ENCODE data around the gene ZBED3. TPM values are rescaled to one million over a fixed set of nuclear protein-coding genes. Genes with fewer than 3 reads are reported as not detected.

Gene ZBED3
- total and polyA plus RNA-seq, 2 of the 4 experiments (the other 2 are of a cell fraction) = 0.18 to 2.5 TPM

GRCh38 chr5:77035950-77036349 is 51.1 kb downstream of the ZBED3 start:
- H2BK15ac ChIP-seq (ENCODE audit: low read depth, low read length) = no peak overlapping the region
- no peak overlapping the region for H2AK5ac ChIP-seq (ENCODE audit: low read depth, low read length)
- no peak for ATAC-seq (ENCODE audit: low read depth)
- dilution Hi-C loops (cut with HindIII; ENCODE audit: low sequenced_read_pairs, unreplicated experiment) (no loop called here), in situ Hi-C loops (cut with MboI; ENCODE audit: low sequenced_read_pairs) (no loop called here), intact Hi-C loops (cut with micrococcal nuclease) (no loop called here)
- no peak overlapping the region for H4K8ac ChIP-seq (ENCODE audit: low read depth in 2 of 2, low read length in 2 of 2)
- H3K4me3 ChIP-seq (ENCODE audit: insufficient read depth, low read depth, low read length) = no peak overlapping the region
- no peaks in the 10 kb centered on the region for H3K27me3 ChIP-seq (ENCODE audit: control insufficient read depth, insufficient read depth, low read length)
- ChIA-PET CTCF (no interaction called here), POLR2A (ENCODE audit: unreplicated experiment) (interaction anchor here (0.6 kb wide), 1 partner anchor 187 kb away, joined by 3 read pairs; no protein-coding TSS in a partner anchor)
- no peak overlapping the region for H3K4me2 ChIP-seq (ENCODE audit: low read depth, low read length)
- TF ChIP-seq SMC3 (IDR thresholded peaks at IDR 0.05; ENCODE audit: low read depth, low read length) = no peak
- no peak for TF ChIP-seq RFX5 (IDR thresholded peaks at IDR 0.05; ENCODE audit: low read depth, low read length)
- TF ChIP-seq CEBPB (IDR thresholded peaks at IDR 0.05; ENCODE audit: low read depth, low read length) = no peak
- TF ChIP-seq ELK1 (IDR thresholded peaks at IDR 0.05; ENCODE audit: borderline replicate concordance, low read depth, low read length) = no peak
- TF ChIP-seq, protein P1, sequence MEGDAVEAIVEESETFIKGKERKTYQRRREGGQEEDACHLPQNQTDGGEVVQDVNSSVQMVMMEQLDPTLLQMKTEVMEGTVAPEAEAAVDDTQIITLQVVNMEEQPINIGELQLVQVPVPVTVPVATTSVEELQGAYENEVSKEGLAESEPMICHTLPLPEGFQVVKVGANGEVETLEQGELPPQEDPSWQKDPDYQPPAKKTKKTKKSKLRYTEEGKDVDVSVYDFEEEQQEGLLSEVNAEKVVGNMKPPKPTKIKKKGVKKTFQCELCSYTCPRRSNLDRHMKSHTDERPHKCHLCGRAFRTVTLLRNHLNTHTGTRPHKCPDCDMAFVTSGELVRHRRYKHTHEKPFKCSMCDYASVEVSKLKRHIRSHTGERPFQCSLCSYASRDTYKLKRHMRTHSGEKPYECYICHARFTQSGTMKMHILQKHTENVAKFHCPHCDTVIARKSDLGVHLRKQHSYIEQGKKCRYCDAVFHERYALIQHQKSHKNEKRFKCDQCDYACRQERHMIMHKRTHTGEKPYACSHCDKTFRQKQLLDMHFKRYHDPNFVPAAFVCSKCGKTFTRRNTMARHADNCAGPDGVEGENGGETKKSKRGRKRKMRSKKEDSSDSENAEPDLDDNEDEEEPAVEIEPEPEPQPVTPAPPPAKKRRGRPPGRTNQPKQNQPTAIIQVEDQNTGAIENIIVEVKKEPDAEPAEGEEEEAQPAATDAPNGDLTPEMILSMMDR (conservative IDR thresholded peaks at IDR 0.05; ENCODE audit: low read depth, low read length) = no peak
- no peak for TF ChIP-seq MXI1 (IDR thresholded peaks at IDR 0.05; ENCODE audit: borderline replicate concordance, low read depth, low read length)
- TF ChIP-seq RAD21 (IDR thresholded peaks at IDR 0.05; ENCODE audit: low read length) = no peak
- TF ChIP-seq MAZ (IDR thresholded peaks at IDR 0.05; ENCODE audit: borderline replicate concordance, low read depth, low read length) = no peak
- TF ChIP-seq MAFK (IDR thresholded peaks at IDR 0.05; ENCODE audit: low read depth, low read length) = no peak
- TF ChIP-seq FOS (IDR thresholded peaks at IDR 0.05; ENCODE audit: low read depth, low read length) = no peak
- no peak for TF ChIP-seq CHD1 (IDR thresholded peaks at IDR 0.05; ENCODE audit: low read depth, low read length)
- TF ChIP-seq BHLHE40 (IDR thresholded peaks at IDR 0.05; ENCODE audit: low read depth, low read length) = no peak
- TF ChIP-seq, protein P2, sequence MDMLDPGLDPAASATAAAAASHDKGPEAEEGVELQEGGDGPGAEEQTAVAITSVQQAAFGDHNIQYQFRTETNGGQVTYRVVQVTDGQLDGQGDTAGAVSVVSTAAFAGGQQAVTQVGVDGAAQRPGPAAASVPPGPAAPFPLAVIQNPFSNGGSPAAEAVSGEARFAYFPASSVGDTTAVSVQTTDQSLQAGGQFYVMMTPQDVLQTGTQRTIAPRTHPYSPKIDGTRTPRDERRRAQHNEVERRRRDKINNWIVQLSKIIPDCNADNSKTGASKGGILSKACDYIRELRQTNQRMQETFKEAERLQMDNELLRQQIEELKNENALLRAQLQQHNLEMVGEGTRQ (IDR thresholded peaks at IDR 0.05; ENCODE audit: low read depth, low read length) = no peak
- no peak for TF ChIP-seq NFE2L2 (IDR thresholded peaks at IDR 0.05; ENCODE audit: low read depth, low read length)
- TF ChIP-seq RCOR1 (IDR thresholded peaks at IDR 0.05; ENCODE audit: insufficient replicate concordance, low read length) = no peak
- TF ChIP-seq POLR2A (IDR thresholded peaks at IDR 0.05; ENCODE audit: low read depth, low read length) = no peak
- no peak overlapping the region for H2BK20ac ChIP-seq (ENCODE audit: low read depth, low read length)
- H2AFZ ChIP-seq (replicated peaks; ENCODE audit: low read length, poor library complexity) = no peak overlapping the region
- no peak for DNase-seq
- H3K23ac ChIP-seq (ENCODE audit: low read depth, low read length) = no peak overlapping the region
- peaks cover 19% of the 10 kb centered on the region for H3K36me3 ChIP-seq (ENCODE audit: control insufficient read depth, insufficient read depth, low read length)
- H3K9me1 ChIP-seq (ENCODE audit: insufficient read depth, low read length) = 0 out of 2 replicates have a peak, but pooled peaks cover 2% of the 10 kb centered on the region
- WGBS, 2 experiments (ENCODE audit: extremely low coverage in 2 of 2, insufficient read length in 1 of 2) = no CpG with 5 or more reads among the region's 1 CpG
- peaks cover 5 to 20% of the 10 kb centered on the region in 2 experiments for H3K79me1 ChIP-seq (ENCODE audit: low read depth in 1 of 2, low read length in 2 of 2)
- no peak overlapping the region for H3K56ac ChIP-seq (ENCODE audit: extremely low read depth, insufficient read depth, low read length)
- peaks cover 2% of the 10 kb centered on the region for H3K4me1 ChIP-seq (ENCODE audit: control insufficient read depth, insufficient read depth, low read length)
- no peak overlapping the region for H2AK9ac ChIP-seq (replicated peaks; ENCODE audit: low read depth, low read length, poor library complexity)
- no peak overlapping the region for H2BK120ac ChIP-seq (ENCODE audit: low read depth, low read length)
- no peaks in the 10 kb centered on the region for H4K20me1 ChIP-seq (ENCODE audit: insufficient read depth, low read length)
- BruUV-seq (replicated peaks) = no TSS peak
- no peaks in the 10 kb centered on the region for H3K9me3 ChIP-seq (ENCODE audit: control insufficient read depth, insufficient read depth, low read length)
- H4K5ac ChIP-seq (ENCODE audit: low read depth, low read length) = no peak overlapping the region
- no peak overlapping the region for H3K14ac ChIP-seq (replicated peaks; ENCODE audit: low read depth, low read length)
- H3K9ac ChIP-seq (ENCODE audit: low read depth, low read length) = no peak overlapping the region
- no peak overlapping the region for H3K18ac ChIP-seq (ENCODE audit: low read depth, low read length)
- H4K91ac ChIP-seq (ENCODE audit: insufficient read depth, low read depth, low read length) = no peak overlapping the region
- H3K27ac ChIP-seq (ENCODE audit: insufficient read depth, low read length) = no peak overlapping the region
- H2BK5ac ChIP-seq (ENCODE audit: low read depth, low read length, poor library complexity, severe bottlenecking) = no peak overlapping the region
- no peak overlapping the region for H3K4ac ChIP-seq (ENCODE audit: low read depth, low read length)
